ENCODE data around the gene SNX32.

The SNX32 gene

GRCh38 chr11:65899356-65900124 is 65.8 kb downstream of the SNX32 start (continued):
- TF ChIP-seq EGR2 (tag by site-specific recombination; IDR thresholded peaks at IDR 0.05; ENCODE audit: low read depth), result 0 out of 2 replicates have a peak, but pooled peaks have one; percentile 13
- no peak for TF ChIP-seq ZNF16 (tag by site-specific recombination; IDR thresholded peaks at IDR 0.05; ENCODE audit: low read depth)
- no peak for TF ChIP-seq MEIS1 (CRISPR knock-in tag; IDR thresholded peaks at IDR 0.05; ENCODE audit: borderline replicate concordance)
- TF ChIP-seq PRDM10 (tag by site-specific recombination; IDR thresholded peaks at IDR 0.05), result no peak; the same call in none of the 2 replicates
- peak; percentile 26; the same call in 1 of the 2 replicates for TF ChIP-seq REPIN1 (tag by site-specific recombination; IDR thresholded peaks at IDR 0.05; ENCODE audit: low read depth)
- TF ChIP-seq ZNF335 (tag by site-specific recombination; conservative IDR thresholded peaks at IDR 0.05), result peak; percentile 65
- TF ChIP-seq, protein P1, sequence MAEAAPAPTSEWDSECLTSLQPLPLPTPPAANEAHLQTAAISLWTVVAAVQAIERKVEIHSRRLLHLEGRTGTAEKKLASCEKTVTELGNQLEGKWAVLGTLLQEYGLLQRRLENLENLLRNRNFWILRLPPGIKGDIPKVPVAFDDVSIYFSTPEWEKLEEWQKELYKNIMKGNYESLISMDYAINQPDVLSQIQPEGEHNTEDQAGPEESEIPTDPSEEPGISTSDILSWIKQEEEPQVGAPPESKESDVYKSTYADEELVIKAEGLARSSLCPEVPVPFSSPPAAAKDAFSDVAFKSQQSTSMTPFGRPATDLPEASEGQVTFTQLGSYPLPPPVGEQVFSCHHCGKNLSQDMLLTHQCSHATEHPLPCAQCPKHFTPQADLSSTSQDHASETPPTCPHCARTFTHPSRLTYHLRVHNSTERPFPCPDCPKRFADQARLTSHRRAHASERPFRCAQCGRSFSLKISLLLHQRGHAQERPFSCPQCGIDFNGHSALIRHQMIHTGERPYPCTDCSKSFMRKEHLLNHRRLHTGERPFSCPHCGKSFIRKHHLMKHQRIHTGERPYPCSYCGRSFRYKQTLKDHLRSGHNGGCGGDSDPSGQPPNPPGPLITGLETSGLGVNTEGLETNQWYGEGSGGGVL (tag by site-specific recombination; IDR thresholded peaks at IDR 0.05), result peak; percentile 67; the same call in 1 of the 2 replicates
- no peak for TF ChIP-seq ZNF555 (tag by site-specific recombination; conservative IDR thresholded peaks at IDR 0.05)
- peak; percentile 62 for TF ChIP-seq WT1 (tag by site-specific recombination; IDR thresholded peaks at IDR 0.05)
- TF ChIP-seq, protein P2, sequence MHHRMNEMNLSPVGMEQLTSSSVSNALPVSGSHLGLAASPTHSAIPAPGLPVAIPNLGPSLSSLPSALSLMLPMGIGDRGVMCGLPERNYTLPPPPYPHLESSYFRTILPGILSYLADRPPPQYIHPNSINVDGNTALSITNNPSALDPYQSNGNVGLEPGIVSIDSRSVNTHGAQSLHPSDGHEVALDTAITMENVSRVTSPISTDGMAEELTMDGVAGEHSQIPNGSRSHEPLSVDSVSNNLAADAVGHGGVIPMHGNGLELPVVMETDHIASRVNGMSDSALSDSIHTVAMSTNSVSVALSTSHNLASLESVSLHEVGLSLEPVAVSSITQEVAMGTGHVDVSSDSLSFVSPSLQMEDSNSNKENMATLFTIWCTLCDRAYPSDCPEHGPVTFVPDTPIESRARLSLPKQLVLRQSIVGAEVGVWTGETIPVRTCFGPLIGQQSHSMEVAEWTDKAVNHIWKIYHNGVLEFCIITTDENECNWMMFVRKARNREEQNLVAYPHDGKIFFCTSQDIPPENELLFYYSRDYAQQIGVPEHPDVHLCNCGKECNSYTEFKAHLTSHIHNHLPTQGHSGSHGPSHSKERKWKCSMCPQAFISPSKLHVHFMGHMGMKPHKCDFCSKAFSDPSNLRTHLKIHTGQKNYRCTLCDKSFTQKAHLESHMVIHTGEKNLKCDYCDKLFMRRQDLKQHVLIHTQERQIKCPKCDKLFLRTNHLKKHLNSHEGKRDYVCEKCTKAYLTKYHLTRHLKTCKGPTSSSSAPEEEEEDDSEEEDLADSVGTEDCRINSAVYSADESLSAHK (tag by site-specific recombination; IDR thresholded peaks at IDR 0.05), result no peak
- TF ChIP-seq, protein P3, sequence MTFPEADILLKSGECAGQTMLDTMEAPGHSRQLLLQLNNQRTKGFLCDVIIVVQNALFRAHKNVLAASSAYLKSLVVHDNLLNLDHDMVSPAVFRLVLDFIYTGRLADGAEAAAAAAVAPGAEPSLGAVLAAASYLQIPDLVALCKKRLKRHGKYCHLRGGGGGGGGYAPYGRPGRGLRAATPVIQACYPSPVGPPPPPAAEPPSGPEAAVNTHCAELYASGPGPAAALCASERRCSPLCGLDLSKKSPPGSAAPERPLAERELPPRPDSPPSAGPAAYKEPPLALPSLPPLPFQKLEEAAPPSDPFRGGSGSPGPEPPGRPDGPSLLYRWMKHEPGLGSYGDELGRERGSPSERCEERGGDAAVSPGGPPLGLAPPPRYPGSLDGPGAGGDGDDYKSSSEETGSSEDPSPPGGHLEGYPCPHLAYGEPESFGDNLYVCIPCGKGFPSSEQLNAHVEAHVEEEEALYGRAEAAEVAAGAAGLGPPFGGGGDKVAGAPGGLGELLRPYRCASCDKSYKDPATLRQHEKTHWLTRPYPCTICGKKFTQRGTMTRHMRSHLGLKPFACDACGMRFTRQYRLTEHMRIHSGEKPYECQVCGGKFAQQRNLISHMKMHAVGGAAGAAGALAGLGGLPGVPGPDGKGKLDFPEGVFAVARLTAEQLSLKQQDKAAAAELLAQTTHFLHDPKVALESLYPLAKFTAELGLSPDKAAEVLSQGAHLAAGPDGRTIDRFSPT (tag by site-specific recombination; IDR thresholded peaks at IDR 0.05), result peak; percentile 95
- TF ChIP-seq ZBTB20 (tag by site-specific recombination; IDR thresholded peaks at IDR 0.05), result peak; percentile 93; the same call in 1 of the 2 replicates
- peak; percentile 29; the same call in 1 of the 2 replicates for TF ChIP-seq ZXDB (tag by site-specific recombination; IDR thresholded peaks at IDR 0.05)
- TF ChIP-seq BCL11B (tag by site-specific recombination; IDR thresholded peaks at IDR 0.05; ENCODE audit: low read depth), result peak; percentile 55; the same call in 1 of the 2 replicates
- TF ChIP-seq, protein P4, sequence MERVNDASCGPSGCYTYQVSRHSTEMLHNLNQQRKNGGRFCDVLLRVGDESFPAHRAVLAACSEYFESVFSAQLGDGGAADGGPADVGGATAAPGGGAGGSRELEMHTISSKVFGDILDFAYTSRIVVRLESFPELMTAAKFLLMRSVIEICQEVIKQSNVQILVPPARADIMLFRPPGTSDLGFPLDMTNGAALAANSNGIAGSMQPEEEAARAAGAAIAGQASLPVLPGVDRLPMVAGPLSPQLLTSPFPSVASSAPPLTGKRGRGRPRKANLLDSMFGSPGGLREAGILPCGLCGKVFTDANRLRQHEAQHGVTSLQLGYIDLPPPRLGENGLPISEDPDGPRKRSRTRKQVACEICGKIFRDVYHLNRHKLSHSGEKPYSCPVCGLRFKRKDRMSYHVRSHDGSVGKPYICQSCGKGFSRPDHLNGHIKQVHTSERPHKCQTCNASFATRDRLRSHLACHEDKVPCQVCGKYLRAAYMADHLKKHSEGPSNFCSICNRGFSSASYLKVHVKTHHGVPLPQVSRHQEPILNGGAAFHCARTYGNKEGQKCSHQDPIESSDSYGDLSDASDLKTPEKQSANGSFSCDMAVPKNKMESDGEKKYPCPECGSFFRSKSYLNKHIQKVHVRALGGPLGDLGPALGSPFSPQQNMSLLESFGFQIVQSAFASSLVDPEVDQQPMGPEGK (tag by site-specific recombination; IDR thresholded peaks at IDR 0.05), result peak; percentile 44; the same call in 1 of the 2 replicates
- TF ChIP-seq, protein P5, sequence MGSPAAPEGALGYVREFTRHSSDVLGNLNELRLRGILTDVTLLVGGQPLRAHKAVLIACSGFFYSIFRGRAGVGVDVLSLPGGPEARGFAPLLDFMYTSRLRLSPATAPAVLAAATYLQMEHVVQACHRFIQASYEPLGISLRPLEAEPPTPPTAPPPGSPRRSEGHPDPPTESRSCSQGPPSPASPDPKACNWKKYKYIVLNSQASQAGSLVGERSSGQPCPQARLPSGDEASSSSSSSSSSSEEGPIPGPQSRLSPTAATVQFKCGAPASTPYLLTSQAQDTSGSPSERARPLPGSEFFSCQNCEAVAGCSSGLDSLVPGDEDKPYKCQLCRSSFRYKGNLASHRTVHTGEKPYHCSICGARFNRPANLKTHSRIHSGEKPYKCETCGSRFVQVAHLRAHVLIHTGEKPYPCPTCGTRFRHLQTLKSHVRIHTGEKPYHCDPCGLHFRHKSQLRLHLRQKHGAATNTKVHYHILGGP (tag by site-specific recombination; IDR thresholded peaks at IDR 0.05), result no peak
- TF ChIP-seq ZNF843 (tag by site-specific recombination; IDR thresholded peaks at IDR 0.05), result peak; percentile 40; the same call in 1 of the 2 replicates
- TF ChIP-seq ZBTB10 (tag by site-specific recombination; IDR thresholded peaks at IDR 0.05), result peak; percentile 48; the same call in 1 of the 2 replicates
- TF ChIP-seq ZNF2 (tag by site-specific recombination; IDR thresholded peaks at IDR 0.05), result 0 out of 2 replicates have a peak, but pooled peaks have one; percentile 25
- TF ChIP-seq KLF8 (tag by site-specific recombination; IDR thresholded peaks at IDR 0.05), result peak; percentile 27; the same call in 1 of the 2 replicates
- TF ChIP-seq ZBTB8A (tag by site-specific recombination; IDR thresholded peaks at IDR 0.05), result peak; percentile 99

Data from HEK293 (cell line).